Mucosa of descending colon (tissue), 3 donors: ENCODE data around the gene GTPBP6. TPM values are rescaled to one million over a fixed set of nuclear protein-coding genes. Genes with fewer than 3 reads are reported as not detected.

Experiments used
- ATAC-seq: fragments of 200-7000 bp; cut with Tn5 transposase; one replicate; pipeline ENCODE4 v1.9.1; 2020; ENCODE audit warnings: mild to moderate bottlenecking, moderate library complexity
- DNase-seq, 3 donors: peaks; one replicate each; pipeline ENCODE4 v3.0.0-alpha.2; 2020
- H3K36me3 ChIP-seq: fragments of 200-600 bp; one replicate; pipeline ENCODE4 v1.8.0; 2021; ENCODE audit warnings: low read depth, mild to moderate bottlenecking
- H3K4me1 ChIP-seq: fragments of 200-600 bp; one replicate; pipeline ENCODE4 v1.8.0; 2021; ENCODE audit warnings: low read depth, mild to moderate bottlenecking
- H3K4me3 ChIP-seq: fragments of 200-600 bp; one replicate; pipeline ENCODE4 v1.8.0; 2021; ENCODE audit warnings: mild to moderate bottlenecking
- H3K9me3 ChIP-seq: fragments of 200-600 bp; one replicate; pipeline ENCODE4 v1.8.0; 2021; ENCODE audit warnings: mild to moderate bottlenecking
- intact Hi-C, 2 donors: fragments of 100-400 bp; cut with DNase I in 1 of 2; cut with micrococcal nuclease in 1 of 2; formaldehyde crosslinking; loops; one replicate each; pipeline versions ENCODE4 v1.11.0 to v1.11.1; 2022; cut with DNase I, micrococcal nuclease
- total RNA-seq, 3 donors: library from RNA; stranded (reverse); fragmentation: NEBNext Ultra II Directional in 2 of 3; extraction: Animal tissue kit (Norgen Biotek cat#: 25700) in 2 of 3; gene quantifications; one replicate each; pipeline versions ENCODE4 v1.2.1 to v1.2.4, GENCODE V29; 2021 to 2023
- TF ChIP-seq, protein P1 (sequence below): fragments of 200-600 bp; IDR thresholded peaks from one replicate; pipeline ENCODE4 v1.8.0; 2022; ENCODE audit warnings: antibody characterized with exemption, mild to moderate bottlenecking
- donor health status: DM: no; HTN: no; CAD: no; lungs with moderate emphysema.
- donor health status: DM: no; HTN: no; CAD: no.
- donor health status: DM: no; HTN: yes; CAD: no.

Gene GTPBP6
- total RNA-seq, 3 donors from 2014 or later, result 49.8 to 55.8 (median 54.1) TPM

DNA sequence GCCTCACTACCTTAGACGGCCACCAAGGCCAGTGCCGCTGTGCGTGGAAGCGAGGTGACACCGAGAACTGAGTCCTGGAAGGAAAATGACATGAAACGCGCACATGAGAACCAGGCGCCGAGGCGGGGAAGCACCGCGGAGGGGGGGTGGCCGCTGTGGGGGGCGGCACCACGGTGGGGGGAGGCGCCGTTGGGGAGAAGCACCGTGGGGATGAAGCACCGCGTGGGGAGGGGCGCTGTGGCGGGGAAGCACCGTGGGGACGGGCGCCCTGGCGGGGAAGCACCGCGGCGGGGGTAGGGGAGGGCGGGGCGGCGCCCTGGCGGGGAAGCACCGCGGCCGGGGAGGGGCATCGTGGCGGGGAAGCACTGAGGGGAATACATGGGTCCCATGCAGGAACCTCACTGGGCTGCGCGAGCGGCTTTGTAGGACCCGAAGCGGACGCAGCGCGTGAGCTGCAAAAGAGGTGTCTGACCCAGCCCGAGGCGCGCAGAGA is 40.1 kb upstream of the GTPBP6 start:
- Histone ChIP-seq H3K9me3 (peaks cover 18% of the 10 kb centered on the region), H3K4me1 (no peaks in the 10 kb centered on the region), H3K4me3 (no peak overlapping the region), H3K36me3 (no peaks in the 10 kb centered on the region)
- DNase-seq (peak in 1 of 3 donors; percentile 31), ATAC-seq (no peak)
- intact Hi-C loops, result no loop called here
- TF ChIP-seq, protein P1, sequence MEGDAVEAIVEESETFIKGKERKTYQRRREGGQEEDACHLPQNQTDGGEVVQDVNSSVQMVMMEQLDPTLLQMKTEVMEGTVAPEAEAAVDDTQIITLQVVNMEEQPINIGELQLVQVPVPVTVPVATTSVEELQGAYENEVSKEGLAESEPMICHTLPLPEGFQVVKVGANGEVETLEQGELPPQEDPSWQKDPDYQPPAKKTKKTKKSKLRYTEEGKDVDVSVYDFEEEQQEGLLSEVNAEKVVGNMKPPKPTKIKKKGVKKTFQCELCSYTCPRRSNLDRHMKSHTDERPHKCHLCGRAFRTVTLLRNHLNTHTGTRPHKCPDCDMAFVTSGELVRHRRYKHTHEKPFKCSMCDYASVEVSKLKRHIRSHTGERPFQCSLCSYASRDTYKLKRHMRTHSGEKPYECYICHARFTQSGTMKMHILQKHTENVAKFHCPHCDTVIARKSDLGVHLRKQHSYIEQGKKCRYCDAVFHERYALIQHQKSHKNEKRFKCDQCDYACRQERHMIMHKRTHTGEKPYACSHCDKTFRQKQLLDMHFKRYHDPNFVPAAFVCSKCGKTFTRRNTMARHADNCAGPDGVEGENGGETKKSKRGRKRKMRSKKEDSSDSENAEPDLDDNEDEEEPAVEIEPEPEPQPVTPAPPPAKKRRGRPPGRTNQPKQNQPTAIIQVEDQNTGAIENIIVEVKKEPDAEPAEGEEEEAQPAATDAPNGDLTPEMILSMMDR, result no peak

DNA sequence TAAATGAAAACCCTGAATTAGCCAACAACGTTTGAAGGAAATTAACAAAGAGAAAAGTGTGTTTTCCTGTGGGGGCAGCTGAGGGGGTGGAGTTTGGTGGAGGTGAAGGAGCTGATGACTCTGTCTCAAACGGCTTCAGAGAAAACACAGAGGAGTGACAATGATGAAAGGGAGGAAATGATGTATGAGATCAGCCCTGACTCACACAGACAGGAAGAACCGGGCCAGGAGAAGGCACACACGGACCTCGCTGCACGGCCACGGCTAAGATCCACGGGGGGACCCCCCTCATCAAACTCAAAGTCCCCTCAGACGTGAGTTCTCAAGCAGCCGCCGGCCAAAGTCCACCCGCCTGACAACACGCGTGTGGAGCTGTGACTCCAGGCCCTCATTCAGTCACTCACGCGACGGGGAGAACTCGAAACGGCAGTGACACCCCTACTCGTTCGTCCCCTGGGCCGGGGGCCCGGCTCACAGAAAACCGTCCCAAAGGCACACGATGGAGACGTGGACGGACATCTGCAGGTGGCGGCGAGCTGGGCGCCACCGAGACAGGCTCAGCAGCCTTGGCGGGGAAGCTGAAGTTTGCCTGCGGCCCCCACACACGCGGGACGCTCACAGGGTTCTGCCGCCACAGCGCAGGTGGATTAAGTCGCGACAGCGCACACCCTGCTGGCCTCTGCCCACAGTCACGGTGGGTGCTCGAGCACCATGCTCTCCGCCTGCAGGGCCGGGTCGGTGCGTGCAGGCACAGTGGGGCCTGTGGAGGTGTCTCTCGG is 39.3 kb upstream of the GTPBP6 start:
- TF ChIP-seq, protein P1, result no peak
- Histone ChIP-seq H3K4me1 (no peaks in the 10 kb centered on the region), H3K9me3 (peaks cover 18% of the 10 kb centered on the region), H3K36me3 (no peaks in the 10 kb centered on the region), H3K4me3 (no peak overlapping the region)
- ATAC-seq, result peak; percentile 38
- intact Hi-C loops, result no loop called here
- DNase-seq, result peak in 1 of 3 donors; percentile 52

DNA sequence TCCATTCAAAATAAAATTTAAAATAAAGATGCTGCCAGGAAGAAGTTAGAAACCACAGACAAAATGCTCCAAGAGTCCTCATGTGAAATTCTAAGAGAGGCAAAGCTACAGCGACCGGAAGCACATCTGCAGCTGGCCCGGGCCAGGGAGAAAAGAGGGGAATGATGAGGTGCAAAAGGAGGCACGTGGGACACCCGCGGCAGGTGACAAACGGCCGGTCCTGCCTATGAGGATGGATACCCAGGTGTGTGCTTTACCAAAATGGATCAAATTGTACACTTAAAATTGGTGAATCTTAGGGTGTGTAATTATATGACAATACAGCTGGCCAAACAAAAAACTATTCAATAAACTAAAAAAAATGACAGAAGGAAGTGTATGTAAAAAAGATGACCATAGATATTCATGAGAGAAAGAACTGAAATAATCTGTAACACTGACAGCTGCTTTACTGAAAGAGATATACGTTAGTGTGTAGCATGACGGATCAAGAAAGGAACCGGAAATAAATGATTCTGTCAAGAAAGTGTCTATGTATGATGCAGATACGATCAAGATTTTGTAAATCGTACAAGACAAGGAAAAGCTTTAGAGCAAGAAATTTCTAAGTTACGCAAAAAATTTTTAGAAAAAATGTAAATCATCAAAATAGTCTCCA is 38.6 kb upstream of the GTPBP6 start:
- H3K4me1 ChIP-seq, result no peaks in the 10 kb centered on the region
- peaks cover 18% of the 10 kb centered on the region for H3K9me3 ChIP-seq
- peak in 1 of 3 donors; percentile 8 for DNase-seq
- no peak for ATAC-seq
- no peaks in the 10 kb centered on the region for H3K36me3 ChIP-seq
- intact Hi-C loops, result no loop called here
- TF ChIP-seq, protein P1, result no peak
- H3K4me3 ChIP-seq, result no peak overlapping the region

DNA sequence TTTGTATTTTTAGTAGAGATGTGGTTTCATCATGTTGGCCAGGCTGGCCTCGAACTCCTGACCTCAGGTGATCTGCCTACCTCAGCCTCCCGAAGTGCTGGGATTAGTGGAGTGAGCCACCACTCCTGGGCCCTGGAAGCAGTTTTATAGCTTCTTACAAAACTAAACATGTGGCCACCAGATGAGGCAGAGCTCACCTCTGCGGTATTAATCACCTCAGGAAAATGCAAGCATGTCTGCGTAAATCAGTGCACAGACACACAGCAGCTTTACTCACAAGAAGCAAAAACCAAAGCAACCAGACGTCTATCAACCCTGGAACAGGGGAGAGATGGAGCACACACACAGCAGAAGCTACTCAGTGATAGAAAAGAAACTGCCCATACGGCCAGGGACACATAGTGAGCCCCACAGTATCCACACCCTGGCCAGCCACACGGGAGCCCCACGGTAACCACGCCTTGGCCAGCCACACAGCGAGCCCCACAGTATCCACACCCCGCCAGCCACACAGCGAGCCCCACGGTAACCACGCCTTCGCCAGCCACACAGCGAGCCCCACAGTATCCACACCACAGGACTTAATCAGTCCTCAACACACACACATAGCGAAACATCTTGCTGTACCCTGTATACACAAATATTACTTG is 37.9 kb upstream of the GTPBP6 start:
- H3K4me3 ChIP-seq, result no peak overlapping the region
- peaks cover 18% of the 10 kb centered on the region for H3K9me3 ChIP-seq
- ATAC-seq, result no peak

More for the DNA sequence above, 37.9 kb upstream of the GTPBP6 start:
- DNase-seq, result peak in 1 of 3 donors; percentile 29
- intact Hi-C loops, result no loop called here
- TF ChIP-seq, protein P1, result no peak
- no peaks in the 10 kb centered on the region for H3K36me3 ChIP-seq
- no peaks in the 10 kb centered on the region for H3K4me1 ChIP-seq
